ENCODE data around the gene OSCP1.

OSCP1 gene

DNA sequence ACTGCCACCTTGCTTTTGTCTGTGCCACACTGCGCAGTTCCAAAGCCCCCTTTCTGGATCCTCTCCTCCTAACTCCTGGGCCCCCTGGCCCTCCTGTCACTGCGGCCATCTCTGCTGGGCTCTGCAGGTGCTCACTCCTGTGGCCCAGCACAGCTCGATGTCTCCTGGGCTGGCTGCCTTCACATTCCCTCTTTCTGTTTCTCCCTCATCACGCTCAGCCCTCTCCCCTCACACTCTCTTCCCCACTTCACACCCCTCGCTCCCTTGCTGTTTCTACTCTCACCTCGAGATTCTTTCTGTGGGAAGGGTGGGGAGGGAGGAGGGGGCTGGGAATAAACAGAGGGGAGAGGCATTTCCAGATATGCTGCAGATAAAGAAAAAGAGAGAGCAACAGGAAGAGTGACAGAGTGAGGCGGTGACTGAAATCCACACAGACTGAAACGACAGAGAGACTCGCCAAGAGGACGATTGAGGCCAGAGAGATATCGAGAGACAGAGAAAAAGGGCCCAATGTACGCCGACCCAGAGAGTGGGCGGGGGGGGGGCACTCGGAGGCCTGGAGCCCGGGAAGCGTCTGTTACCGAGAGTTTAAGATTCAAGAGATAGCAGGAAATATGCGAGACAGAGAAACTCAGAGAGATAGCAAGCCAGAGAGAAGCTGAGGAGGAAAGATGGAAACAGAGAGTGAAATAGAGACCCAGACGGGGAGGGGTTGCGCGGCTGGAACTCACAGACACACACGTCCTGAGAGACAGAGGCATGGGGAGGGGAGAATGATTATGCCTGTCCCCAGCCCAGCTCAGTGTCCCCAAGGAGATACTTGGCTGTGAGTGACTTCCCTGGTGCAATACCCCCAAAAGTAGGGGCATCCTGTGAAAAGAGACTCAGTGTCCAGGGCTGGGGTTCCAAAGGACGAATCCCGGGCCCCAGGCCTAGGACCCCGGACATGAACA lies 31.8 kb upstream of the OSCP1 start:
- Histone ChIP-seq H3K4me2 (ENCODE audit: low read length, poor library complexity, severe bottlenecking) (peak overlapping the region; percentile 19), H3K14ac (ENCODE audit: low read length in 2 of 2) (peak overlapping the region in 1 of 2 experiments; percentile 31), H2BK12ac (ENCODE audit: low read length in 2 of 2) (no peak overlapping the region), H3K4ac (ENCODE audit: low read depth in 1 of 2, low read length in 2 of 2) (no peak overlapping the region), H2BK15ac (ENCODE audit: low read depth, poor library complexity, severe bottlenecking) (peak overlapping the region; percentile 20), H3K18ac (ENCODE audit: low read depth in 1 of 2, low read length in 2 of 2) (no peak overlapping the region), H2AFZ (ENCODE audit: low read depth, low read length) (peak overlapping the region; percentile 7), H3K4me1 (ENCODE audit: control insufficient read depth, insufficient read depth, low read depth, low read length) (peaks cover 2% of the 10 kb centered on the region), H3K27me3 (ENCODE audit: control insufficient read depth in 1 of 2, insufficient read depth in 1 of 2, low read length in 2 of 2) (peaks cover 44 to 45% of the 10 kb centered on the region in 2 experiments), H3K79me1 (replicated peaks; ENCODE audit: low read length, poor library complexity, severe bottlenecking) (no peaks in the 10 kb centered on the region), H4K8ac (ENCODE audit: low read length) (peak overlapping the region; percentile 81), H2BK120ac (ENCODE audit: low read depth, low read length) (no peak overlapping the region), H3K9me3 (ENCODE audit: control insufficient read depth, low read length) (no peaks in the 10 kb centered on the region), H2BK5ac (ENCODE audit: low read depth, low read length, poor library complexity, severe bottlenecking) (no peak overlapping the region), H3K23ac (ENCODE audit: low read length in 2 of 2) (no peak overlapping the region), H3K9ac (ENCODE audit: low read length) (peak overlapping the region; percentile 32), H3K27ac (ENCODE audit: low read length, poor library complexity, severe bottlenecking) (no peak overlapping the region), H3K4me3 (ENCODE audit: insufficient read depth in 1 of 2, low read depth in 1 of 2, low read length in 2 of 2) (no peak overlapping the region), H3K36me3 (ENCODE audit: control insufficient read depth in 1 of 2, insufficient read depth in 2 of 2, low read depth in 1 of 2, low read length in 2 of 2) (no peaks in the 10 kb centered on the region), H4K91ac (ENCODE audit: low read length) (peak overlapping the region; percentile 86), H2AK5ac (ENCODE audit: low read length, severe bottlenecking) (no peak overlapping the region)
- WGBS = 31% methylated on average over 23 of the region's 26 CpGs
- no peak for DNase-seq

GRCh38 chr1:36481091-36481490 lies 30.8 kb upstream of the OSCP1 start:
- peaks cover 2% of the 10 kb centered on the region for H3K4me1 ChIP-seq (ENCODE audit: control insufficient read depth, insufficient read depth, low read depth, low read length)
- H3K79me1 ChIP-seq (replicated peaks; ENCODE audit: low read length, poor library complexity, severe bottlenecking) = no peaks in the 10 kb centered on the region
- no peak overlapping the region for H2BK12ac ChIP-seq (ENCODE audit: low read length in 2 of 2)
- no peak overlapping the region for H2AFZ ChIP-seq (ENCODE audit: low read depth, low read length)
- H3K4ac ChIP-seq (ENCODE audit: low read depth in 1 of 2, low read length in 2 of 2) = no peak overlapping the region
- no peak overlapping the region for H4K8ac ChIP-seq (ENCODE audit: low read length)
- peaks cover 44 to 52% of the 10 kb centered on the region in 2 experiments for H3K27me3 ChIP-seq (ENCODE audit: control insufficient read depth in 1 of 2, insufficient read depth in 1 of 2, low read length in 2 of 2)
- H2BK120ac ChIP-seq (ENCODE audit: low read depth, low read length) = no peak overlapping the region
- H3K4me3 ChIP-seq (ENCODE audit: insufficient read depth in 1 of 2, low read depth in 1 of 2, low read length in 2 of 2) = no peak overlapping the region
- H3K4me2 ChIP-seq (ENCODE audit: low read length, poor library complexity, severe bottlenecking) = no peak overlapping the region
- H3K14ac ChIP-seq (ENCODE audit: low read length in 2 of 2) = no peak overlapping the region
- H2AK5ac ChIP-seq (ENCODE audit: low read length, severe bottlenecking) = no peak overlapping the region
- no peak overlapping the region for H3K18ac ChIP-seq (ENCODE audit: low read depth in 1 of 2, low read length in 2 of 2)
- H3K27ac ChIP-seq (ENCODE audit: low read length, poor library complexity, severe bottlenecking) = no peak overlapping the region
- H3K23ac ChIP-seq (ENCODE audit: low read length in 2 of 2) = no peak overlapping the region
- WGBS = 78% methylated on average over 6 of the region's 6 CpGs
- H2BK5ac ChIP-seq (ENCODE audit: low read depth, low read length, poor library complexity, severe bottlenecking) = no peak overlapping the region
- no peak overlapping the region for H2BK15ac ChIP-seq (ENCODE audit: low read depth, poor library complexity, severe bottlenecking)
- DNase-seq = no peak
- no peak overlapping the region for H4K91ac ChIP-seq (ENCODE audit: low read length)
- no peaks in the 10 kb centered on the region for H3K36me3 ChIP-seq (ENCODE audit: control insufficient read depth in 1 of 2, insufficient read depth in 2 of 2, low read depth in 1 of 2, low read length in 2 of 2)
- H3K9me3 ChIP-seq (ENCODE audit: control insufficient read depth, low read length) = no peaks in the 10 kb centered on the region
- no peak overlapping the region for H3K9ac ChIP-seq (ENCODE audit: low read length)

DNA sequence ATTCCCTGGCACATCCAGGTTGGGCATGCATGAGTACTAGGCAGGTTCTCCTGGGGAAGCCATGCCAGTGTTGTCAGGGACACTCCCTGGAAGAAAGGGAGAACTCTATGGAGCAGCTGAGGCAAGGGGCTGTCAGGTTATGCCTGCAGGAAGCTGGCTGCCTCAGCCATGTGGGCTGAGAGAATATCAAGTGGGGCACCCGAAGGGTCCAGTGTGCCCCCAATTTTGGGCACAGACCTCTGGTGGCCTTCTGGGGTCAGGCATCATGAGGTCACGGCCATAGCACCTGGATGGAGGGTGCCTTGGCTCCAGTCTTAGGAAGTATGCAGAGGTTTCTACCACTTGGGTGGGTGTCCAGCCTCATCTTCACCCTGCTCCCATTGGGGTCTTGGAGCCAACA lies 29.9 kb upstream of the OSCP1 start:
- H4K91ac ChIP-seq (ENCODE audit: low read length) = no peak overlapping the region
- H3K27me3 ChIP-seq (ENCODE audit: control insufficient read depth in 1 of 2, insufficient read depth in 1 of 2, low read length in 2 of 2) = peaks cover 38 to 54% of the 10 kb centered on the region in 2 experiments
- H3K36me3 ChIP-seq (ENCODE audit: control insufficient read depth in 1 of 2, insufficient read depth in 2 of 2, low read depth in 1 of 2, low read length in 2 of 2) = no peaks in the 10 kb centered on the region
- H3K14ac ChIP-seq (ENCODE audit: low read length in 2 of 2) = no peak overlapping the region
- H2BK5ac ChIP-seq (ENCODE audit: low read depth, low read length, poor library complexity, severe bottlenecking) = no peak overlapping the region
- H3K79me1 ChIP-seq (replicated peaks; ENCODE audit: low read length, poor library complexity, severe bottlenecking) = no peaks in the 10 kb centered on the region
- no peak overlapping the region for H3K23ac ChIP-seq (ENCODE audit: low read length in 2 of 2)
- H2BK15ac ChIP-seq (ENCODE audit: low read depth, poor library complexity, severe bottlenecking) = no peak overlapping the region
- DNase-seq = no peak
- no peak overlapping the region for H4K8ac ChIP-seq (ENCODE audit: low read length)
- 74% methylated on average over 2 of the region's 2 CpGs for WGBS
- H2AFZ ChIP-seq (ENCODE audit: low read depth, low read length) = no peak overlapping the region
- no peak overlapping the region for H2BK120ac ChIP-seq (ENCODE audit: low read depth, low read length)
- no peak overlapping the region for H2AK5ac ChIP-seq (ENCODE audit: low read length, severe bottlenecking)
- no peak overlapping the region for H2BK12ac ChIP-seq (ENCODE audit: low read length in 2 of 2)
- no peak overlapping the region for H3K18ac ChIP-seq (ENCODE audit: low read depth in 1 of 2, low read length in 2 of 2)
- no peak overlapping the region for H3K27ac ChIP-seq (ENCODE audit: low read length, poor library complexity, severe bottlenecking)
- no peak overlapping the region for H3K9ac ChIP-seq (ENCODE audit: low read length)
- no peaks in the 10 kb centered on the region for H3K9me3 ChIP-seq (ENCODE audit: control insufficient read depth, low read length)
- H3K4ac ChIP-seq (ENCODE audit: low read depth in 1 of 2, low read length in 2 of 2) = no peak overlapping the region
- H3K4me1 ChIP-seq (ENCODE audit: control insufficient read depth, insufficient read depth, low read depth, low read length) = peaks cover 2% of the 10 kb centered on the region
- no peak overlapping the region for H3K4me3 ChIP-seq (ENCODE audit: insufficient read depth in 1 of 2, low read depth in 1 of 2, low read length in 2 of 2)
- no peak overlapping the region for H3K4me2 ChIP-seq (ENCODE audit: low read length, poor library complexity, severe bottlenecking)

DNA sequence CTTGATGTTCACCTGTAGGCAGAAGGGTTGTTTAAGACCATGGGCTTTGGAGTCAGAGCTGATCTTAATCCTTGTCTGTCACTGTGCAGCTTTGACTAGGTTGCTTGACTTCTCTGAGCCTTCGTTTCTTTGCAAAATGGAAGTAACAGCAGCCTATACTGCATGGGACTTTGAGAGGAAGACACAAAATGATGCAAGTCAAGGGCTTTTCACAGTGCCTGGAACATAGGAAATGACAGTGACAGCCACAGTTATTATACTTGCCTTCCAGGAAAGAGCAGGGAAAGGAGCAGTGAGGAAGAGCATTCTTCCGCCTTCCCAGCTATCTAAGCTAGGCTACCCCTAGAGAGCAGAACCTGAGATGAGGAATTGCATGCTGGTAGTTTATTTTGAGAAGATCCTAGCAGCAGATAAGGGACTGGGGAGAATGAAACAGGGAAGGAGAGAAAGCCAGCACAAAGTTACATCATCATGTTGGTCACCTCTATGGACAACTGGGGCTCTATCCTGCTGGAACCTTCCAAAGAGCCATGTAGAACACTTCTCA lies 29.3 kb upstream of the OSCP1 start:
- no peak overlapping the region for H2AK5ac ChIP-seq (ENCODE audit: low read length, severe bottlenecking)
- WGBS = 82% methylated on average over 2 of the region's 2 CpGs
- no peaks in the 10 kb centered on the region for H3K36me3 ChIP-seq (ENCODE audit: control insufficient read depth in 1 of 2, insufficient read depth in 2 of 2, low read depth in 1 of 2, low read length in 2 of 2)

More for the DNA sequence above, 29.3 kb upstream of the OSCP1 start:
- no peak overlapping the region for H3K4ac ChIP-seq (ENCODE audit: low read depth in 1 of 2, low read length in 2 of 2)
- H3K9ac ChIP-seq (ENCODE audit: low read length) = no peak overlapping the region
- no peak overlapping the region for H2BK120ac ChIP-seq (ENCODE audit: low read depth, low read length)
- no peak overlapping the region for H2BK12ac ChIP-seq (ENCODE audit: low read length in 2 of 2)
- H4K8ac ChIP-seq (ENCODE audit: low read length) = no peak overlapping the region
- H3K79me1 ChIP-seq (replicated peaks; ENCODE audit: low read length, poor library complexity, severe bottlenecking) = no peaks in the 10 kb centered on the region
- peaks cover 38 to 58% of the 10 kb centered on the region in 2 experiments for H3K27me3 ChIP-seq (ENCODE audit: control insufficient read depth in 1 of 2, insufficient read depth in 1 of 2, low read length in 2 of 2)
- H2AFZ ChIP-seq (ENCODE audit: low read depth, low read length) = no peak overlapping the region
- H3K4me2 ChIP-seq (ENCODE audit: low read length, poor library complexity, severe bottlenecking) = no peak overlapping the region
- no peak overlapping the region for H2BK5ac ChIP-seq (ENCODE audit: low read depth, low read length, poor library complexity, severe bottlenecking)
- H3K4me3 ChIP-seq (ENCODE audit: insufficient read depth in 1 of 2, low read depth in 1 of 2, low read length in 2 of 2) = no peak overlapping the region
- no peak overlapping the region for H3K27ac ChIP-seq (ENCODE audit: low read length, poor library complexity, severe bottlenecking)
- H3K14ac ChIP-seq (ENCODE audit: low read length in 2 of 2) = no peak overlapping the region
- H3K9me3 ChIP-seq (ENCODE audit: control insufficient read depth, low read length) = no peaks in the 10 kb centered on the region
- DNase-seq = no peak
- H3K18ac ChIP-seq (ENCODE audit: low read depth in 1 of 2, low read length in 2 of 2) = no peak overlapping the region
- H3K4me1 ChIP-seq (ENCODE audit: control insufficient read depth, insufficient read depth, low read depth, low read length) = peaks cover 2% of the 10 kb centered on the region
- no peak overlapping the region for H4K91ac ChIP-seq (ENCODE audit: low read length)
- no peak overlapping the region for H3K23ac ChIP-seq (ENCODE audit: low read length in 2 of 2)
- no peak overlapping the region for H2BK15ac ChIP-seq (ENCODE audit: low read depth, poor library complexity, severe bottlenecking)

Data from mesenchymal stem cell (in vitro differentiated cells and primary cell).